Activated CD8-positive, alpha-beta T cell treated with anti-CD3 and anti-CD28 coated beads for 36 hours (primary cell): Measurements from ENCODE around the gene ATP10A. TPM values are rescaled to one million over a fixed set of nuclear protein-coding genes. Genes with fewer than 3 reads are reported as not detected.
A peak's percentile ranks its signal among the peaks of the same experiment; 100 is the strongest.
"Not testable (repeated sequence)": the region's sequence is repeated elsewhere in the genome, so short reads cannot be mapped to it uniquely, and the experiment has no call there.

Experiments
- ATAC-seq: fragments of 200-7000 bp; cut with Tn5 transposase; one replicate; pipeline ENCODE4 v1.10.0; 2021; ENCODE audit warnings: mild to moderate bottlenecking, moderate library complexity
- CTCF ChIA-PET: fragments of 350-600 bp; sonication (Branson Sonifier 250); formaldehyde crosslinking; loops from one replicate; lab custom pipeline; 2021; ENCODE audit warnings: antibody characterized with exemption; lab: Charles Lee
- POLR2A ChIA-PET: fragments of 350-600 bp; sonication (Branson Sonifier 250); formaldehyde crosslinking; loops from one replicate; lab custom pipeline; 2021; ENCODE audit warnings: antibody characterized with exemption; lab: Charles Lee
- DNase-seq: peaks from one replicate; pipeline ENCODE4 v3.0.0-alpha.2; 2020
- H3K27ac Mint-ChIP-seq: one replicate; pipeline ENCODE4 v1.8.0; 2021; ENCODE audit warnings: mild to moderate bottlenecking, mixed read lengths
- H3K27me3 Mint-ChIP-seq: one replicate; pipeline ENCODE4 v1.8.0; 2021; ENCODE audit warnings: mixed read lengths
- H3K36me3 Mint-ChIP-seq: one replicate; pipeline ENCODE4 v1.8.0; 2021; ENCODE audit warnings: low read depth, mixed read lengths
- H3K4me1 Mint-ChIP-seq: one replicate; pipeline ENCODE4 v1.8.0; 2021; ENCODE audit warnings: low read depth, mixed read lengths
- H3K4me3 Mint-ChIP-seq: one replicate; pipeline ENCODE4 v1.8.0; 2021; ENCODE audit warnings: mild to moderate bottlenecking, moderate library complexity, mixed read lengths
- H3K9me3 Mint-ChIP-seq: one replicate; pipeline ENCODE4 v1.8.0; 2021; ENCODE audit warnings: mixed read lengths
- CTCF ChIP-seq: fragments of 200-600 bp; IDR thresholded peaks from one replicate; pipeline ENCODE4 v1.8.0; 2022; ENCODE audit warnings: antibody characterized with exemption, mild to moderate bottlenecking
- intact Hi-C: fragments of 100-400 bp; cut with micrococcal nuclease; formaldehyde crosslinking; loops from one replicate; pipeline ENCODE4 v1.10.0; 2022
- total RNA-seq, 2 experiments: library from RNA; stranded (reverse); gene quantifications; one replicate each; pipeline ENCODE4 v1.2.3, GENCODE V29; 2021

Gene ATP10A
- total RNA-seq, 2 experiments from 2014 or later = 17.8 to 21.0 TPM

- CTCF ChIA-PET = no interaction called here
- DNase-seq (no peak), ATAC-seq (no peak)
- Mint-ChIP-seq H3K4me3 (no peak overlapping the region), H3K27me3 (no peaks in the 10 kb centered on the region), H3K9me3 (no peaks in the 10 kb centered on the region), H3K36me3 (peaks cover 21% of the 10 kb centered on the region), H3K4me1 (peaks cover 17% of the 10 kb centered on the region), H3K27ac (no peak overlapping the region)
- POLR2A ChIA-PET = no interaction called here
- intact Hi-C loops = no loop called here
- TF ChIP-seq CTCF = no peak
Observed at GRCh38 chr15:25764980-25765735, 98.0 kb downstream of the ATP10A start.

- H3K4me1 Mint-ChIP-seq = peaks cover 17% of the 10 kb centered on the region
- H3K27ac Mint-ChIP-seq = no peak overlapping the region
- no peak overlapping the region for H3K4me3 Mint-ChIP-seq
- CTCF ChIA-PET = interaction anchor here (0.7 kb wide), 1 partner anchor 19 kb away, joined by 3 read pairs; no protein-coding TSS in a partner anchor
- H3K27me3 Mint-ChIP-seq = no peaks in the 10 kb centered on the region
- POLR2A ChIA-PET = interaction anchor here (1.3 kb wide), 1 partner anchor 26 kb away, joined by 3 read pairs; no protein-coding TSS in a partner anchor
- intact Hi-C loops = no loop called here
- peaks cover 21% of the 10 kb centered on the region for H3K36me3 Mint-ChIP-seq
- TF ChIP-seq CTCF = no peak
- ATAC-seq (no peak), DNase-seq (no peak)
- no peaks in the 10 kb centered on the region for H3K9me3 Mint-ChIP-seq
Observed at GRCh38 chr15:25763954-25764353, 99.2 kb downstream of the ATP10A start.

GRCh38 chr15:25763331-25763751, 99.8 kb downstream of the ATP10A start:
- no peak for DNase-seq
- intact Hi-C loops = no loop called here
- no peaks in the 10 kb centered on the region for H3K9me3 Mint-ChIP-seq
- H3K4me1 Mint-ChIP-seq = peaks cover 20% of the 10 kb centered on the region
- H3K27me3 Mint-ChIP-seq = no peaks in the 10 kb centered on the region
- H3K36me3 Mint-ChIP-seq = peaks cover 21% of the 10 kb centered on the region
- no peak overlapping the region for H3K27ac Mint-ChIP-seq
- no peak overlapping the region for H3K4me3 Mint-ChIP-seq
- ATAC-seq = no peak
- ChIA-PET CTCF (interaction anchor here (0.7 to 0.9 kb wide), 2 partner anchors 20 to 21 kb away, joined by 3 read pairs; no protein-coding TSS in a partner anchor), POLR2A (interaction anchor here (1.3 kb wide), 1 partner anchor 26 kb away, joined by 3 read pairs; no protein-coding TSS in a partner anchor)
- no peak for TF ChIP-seq CTCF

GRCh38 chr15:25761971-25762662, 101.0 kb downstream of the ATP10A start:
- POLR2A ChIA-PET = no interaction called here
- Mint-ChIP-seq H3K27me3 (no peaks in the 10 kb centered on the region), H3K4me1 (peaks cover 20% of the 10 kb centered on the region), H3K4me3 (no peak overlapping the region), H3K36me3 (peaks cover 21% of the 10 kb centered on the region), H3K27ac (peak overlapping the region; percentile 49), H3K9me3 (no peaks in the 10 kb centered on the region)
- intact Hi-C loops = no loop called here
- CTCF ChIA-PET = interaction anchor here (0.7 kb wide), 1 partner anchor 14 kb away, joined by 3 read pairs; no protein-coding TSS in a partner anchor
- ATAC-seq = peak; percentile 43
- peak; percentile 26 for DNase-seq
- TF ChIP-seq CTCF = no peak

- H3K27me3 Mint-ChIP-seq = no peaks in the 10 kb centered on the region
- no peak for ATAC-seq
- H3K4me1 Mint-ChIP-seq = peaks cover 20% of the 10 kb centered on the region
- intact Hi-C loops = no loop called here
- no peaks in the 10 kb centered on the region for H3K9me3 Mint-ChIP-seq
- peaks cover 3% of the 10 kb centered on the region for H3K36me3 Mint-ChIP-seq
- H3K27ac Mint-ChIP-seq = no peak overlapping the region
- ChIA-PET POLR2A (no interaction called here), CTCF (no interaction called here)
- TF ChIP-seq CTCF = no peak
- no peak overlapping the region for H3K4me3 Mint-ChIP-seq
- DNase-seq = no peak
Observed at GRCh38 chr15:25759421-25759820, 103.7 kb downstream of the ATP10A start.

- H3K36me3 Mint-ChIP-seq, H3K4me3 Mint-ChIP-seq, ATAC-seq, H3K9me3 Mint-ChIP-seq, DNase-seq, CTCF ChIA-PET, intact Hi-C loops, POLR2A ChIA-PET, H3K27me3 Mint-ChIP-seq, H3K27ac Mint-ChIP-seq: not testable (repeated sequence)
- H3K4me1 Mint-ChIP-seq = peaks cover 20% of the 10 kb centered on the region
Observed at GRCh38 chr15:25758612-25759011, 104.5 kb downstream of the ATP10A start.
